ENCODE results near the gene ESYT2. TPM values are rescaled to one million over a fixed set of nuclear protein-coding genes. Genes with fewer than 3 reads are reported as not detected.

Gene ESYT2
- polyA plus RNA-seq, 1 of the 3 experiments (the other 2 are of a cell fraction): 34.2 TPM

GRCh38 chr7:158727690-158728089 lies 101.6 kb downstream of the ESYT2 start:
- 99% methylated on average over 5 of the region's 5 CpGs for WGBS (ENCODE audit: low lambda C conversion rate)
- Histone ChIP-seq H3K79me2 (ENCODE audit: insufficient read depth) (no peaks in the 10 kb centered on the region), H3K27me3 (ENCODE audit: insufficient read depth) (no peaks in the 10 kb centered on the region), H2AFZ (ENCODE audit: low read depth) (no peak overlapping the region), H3K9ac (no peak overlapping the region), H3K9me2 (no peaks in the 10 kb centered on the region), H3K9me3 (no peaks in the 10 kb centered on the region), H3K4me1 (ENCODE audit: control insufficient read depth in 1 of 2, insufficient read depth in 2 of 2, low read depth in 1 of 2, low read length in 1 of 2) (no peaks in the 10 kb centered on the region), H3K36me3 (replicated peaks in 1 of 2; ENCODE audit: control insufficient read depth in 1 of 2, insufficient read depth in 2 of 2, low read length in 1 of 2) (peaks cover 4 to 7% of the 10 kb centered on the region in 2 experiments), H3K4me3 (ENCODE audit: low read depth in 2 of 2, low read length in 1 of 2) (no peak overlapping the region), H3F3A (replicated peaks; ENCODE audit: insufficient read depth) (no peaks in the 10 kb centered on the region), H3K27ac (ENCODE audit: low read depth in 2 of 2, low read length in 1 of 2) (no peak overlapping the region), H4K20me1 (ENCODE audit: insufficient read depth) (no peaks in the 10 kb centered on the region), H3K4me2 (no peak overlapping the region)
- CTCF ChIA-PET: no interaction called here
- POLR2A ChIA-PET: no interaction called here
- DNase-seq: no peak
- TF ChIP-seq GATA2 (CRISPR knock-in tag; IDR thresholded peaks at IDR 0.05) (no peak), MEF2A (IDR thresholded peaks at IDR 0.05; ENCODE audit: borderline replicate concordance, low read depth) (no peak), EZH2phosphoT487 (IDR thresholded peaks at IDR 0.05; ENCODE audit: borderline replicate concordance, low read depth) (no peak), MXI1 (IDR thresholded peaks at IDR 0.05; ENCODE audit: low read depth, low read length) (no peak), RXRA (IDR thresholded peaks at IDR 0.05; ENCODE audit: borderline replicate concordance, low read depth) (no peak), TAF1 (IDR thresholded peaks at IDR 0.05; ENCODE audit: borderline replicate concordance, low read depth, low read length) (no peak), RCOR1 (IDR thresholded peaks at IDR 0.05; ENCODE audit: low read length) (no peak), FOXJ3 (CRISPR knock-in tag; IDR thresholded peaks at IDR 0.05) (no peak), RFX5 (IDR thresholded peaks at IDR 0.05; ENCODE audit: low read length) (no peak), GABPA (IDR thresholded peaks at IDR 0.05; ENCODE audit: low read depth) (no peak), REST (IDR thresholded peaks at IDR 0.05; ENCODE audit: low read depth, low read length) (no peak), CTCF (IDR thresholded peaks at IDR 0.05) (no peak), ELF1 (IDR thresholded peaks at IDR 0.05) (no peak)

Measured in SK-N-SH (cell line).